GM21528 (cell line): ENCODE measurements around the gene UFL1.
"Not testable (repeated sequence)": the region's sequence is repeated elsewhere in the genome, so short reads cannot be mapped to it uniquely, and the experiment has no call there.

Experiments used
- ATAC-seq: cut with Tn5 transposase; IDR thresholded peaks from one replicate; pipeline ENCODE4 v1.9.1; 2021; ENCODE audit warnings: mild to moderate bottlenecking, moderate library complexity; ENCODE audit not compliant: unreplicated experiment, low FRiP score

Gene UFL1

GRCh38 chr6:96521644-96522464 lies at the start of gene UFL1:
Gene UFL1, plus strand, starts transcription at chr6:96521806. Its CDS starts 68 bp downstream, at chr6:96521874.
- peak; percentile 98 for ATAC-seq

- ATAC-seq: not testable (repeated sequence)
Measured at GRCh38 chr6:96472291-96472690, 49.3 kb upstream of the UFL1 start.

- ATAC-seq: no peak
Measured at GRCh38 chr6:96478695-96479094, 42.9 kb upstream of the UFL1 start.

GRCh38 chr6:96491926-96492325 lies 29.7 kb upstream of the UFL1 start:
- no peak for ATAC-seq

GRCh38 chr6:96499781-96500180 lies 21.8 kb upstream of the UFL1 start:
- ATAC-seq: no peak

- ATAC-seq: no peak
Measured at GRCh38 chr6:96502915-96503314, 18.7 kb upstream of the UFL1 start.

- ATAC-seq: no peak
Measured at GRCh38 chr6:96505363-96505762, 16.2 kb upstream of the UFL1 start.

GRCh38 chr6:96509281-96509680 lies 12.3 kb upstream of the UFL1 start:
- ATAC-seq: no peak

- ATAC-seq: no peak
Measured at GRCh38 chr6:96520171-96521115, 1.2 kb upstream of the UFL1 start.

GRCh38 chr6:96521306-96521643 lies 331 bp upstream of the UFL1 start:
- peak; percentile 36 for ATAC-seq

- ATAC-seq: peak; percentile 29
Measured at GRCh38 chr6:96522465-96523009, 931 bp downstream of the UFL1 start.

GRCh38 chr6:96528193-96528592 lies 6.6 kb downstream of the UFL1 start:
- no peak for ATAC-seq

- no peak for ATAC-seq
Measured at GRCh38 chr6:96532399-96532798, 10.8 kb downstream of the UFL1 start.

GRCh38 chr6:96537726-96538125 lies 16.1 kb downstream of the UFL1 start:
- no peak for ATAC-seq

- peak; percentile 61 for ATAC-seq
Measured at GRCh38 chr6:96542702-96543101, 21.1 kb downstream of the UFL1 start.

- ATAC-seq: no peak
Measured at GRCh38 chr6:96545882-96546281, 24.3 kb downstream of the UFL1 start.

GRCh38 chr6:96547654-96548053 lies 26.0 kb downstream of the UFL1 start:
- ATAC-seq: no peak

- ATAC-seq: no peak
Measured at GRCh38 chr6:96554558-96554957, 33.0 kb downstream of the UFL1 start.

- not testable (repeated sequence) for ATAC-seq
Measured at GRCh38 chr6:96559740-96560139, 38.1 kb downstream of the UFL1 start.

GRCh38 chr6:96562886-96563285 lies 41.3 kb downstream of the UFL1 start, which contains the start of gene FHL5:
Gene FHL5, plus strand, starts transcription at chr6:96563128. Its CDS starts 40,486 bp downstream, at chr6:96603614.
- ATAC-seq: no peak

- peak; percentile 66 for ATAC-seq
Measured at GRCh38 chr6:96563853-96564252, 42.2 kb downstream of the UFL1 start.
